Stimulated activated naive CD4-positive, alpha-beta T cell treated with Interleukin-2 at 50 U/mL for 16 hours (primary cell): ENCODE measurements around the gene SPOCK3.
"Not testable (repeated sequence)": the region's sequence is repeated elsewhere in the genome, so short reads cannot be mapped to it uniquely, and the experiment has no call there.

Experiments
- DNase-seq: peaks from one replicate; lab custom pipeline; 2025; lab: John Stamatoyannopoulos, UW

SPOCK3 gene

GRCh38 chr4:167035390-167035789 is 198.9 kb downstream of the SPOCK3 start:
- no peak for DNase-seq

GRCh38 chr4:167034983-167035382 is 199.3 kb downstream of the SPOCK3 start:
- DNase-seq, result no peak

GRCh38 chr4:167032871-167033270 is 201.4 kb downstream of the SPOCK3 start:
- no peak for DNase-seq

GRCh38 chr4:167031534-167032156 is 202.6 kb downstream of the SPOCK3 start:
- DNase-seq, result no peak

- no peak for DNase-seq
Measured at GRCh38 chr4:167028976-167029375, 205.3 kb downstream of the SPOCK3 start.

GRCh38 chr4:167025670-167026069 is 208.6 kb downstream of the SPOCK3 start:
- DNase-seq, result no peak

GRCh38 chr4:167023364-167023925 is 210.8 kb downstream of the SPOCK3 start:
- DNase-seq, result no peak

- DNase-seq, result peak; percentile 10
Measured at GRCh38 chr4:167021545-167022155, 212.6 kb downstream of the SPOCK3 start.

GRCh38 chr4:167020410-167020809 is 213.9 kb downstream of the SPOCK3 start:
- DNase-seq, result no peak

- DNase-seq, result no peak
Measured at GRCh38 chr4:167014944-167015343, 219.3 kb downstream of the SPOCK3 start.

- DNase-seq, result no peak
Measured at GRCh38 chr4:167003326-167003725, 231.0 kb downstream of the SPOCK3 start.

GRCh38 chr4:167000141-167000852 is 234.0 kb downstream of the SPOCK3 start:
- no peak for DNase-seq

GRCh38 chr4:166996216-166996615 is 238.1 kb downstream of the SPOCK3 start:
- no peak for DNase-seq

- no peak for DNase-seq
Measured at GRCh38 chr4:166994686-166995085, 239.6 kb downstream of the SPOCK3 start.

- DNase-seq, result no peak
Measured at GRCh38 chr4:166991006-166991561, 243.2 kb downstream of the SPOCK3 start.

- no peak for DNase-seq
Measured at GRCh38 chr4:166989886-166990285, 244.4 kb downstream of the SPOCK3 start.

GRCh38 chr4:166987026-166987425 is 247.3 kb downstream of the SPOCK3 start:
- no peak for DNase-seq

GRCh38 chr4:166981847-166982246 is 252.4 kb downstream of the SPOCK3 start:
- DNase-seq, result no peak

- no peak for DNase-seq
Measured at GRCh38 chr4:166980419-166980818, 253.9 kb downstream of the SPOCK3 start.

GRCh38 chr4:166977596-166977995 is 256.7 kb downstream of the SPOCK3 start:
- DNase-seq, result no peak

- DNase-seq, result no peak
Measured at GRCh38 chr4:166972071-166972470, 262.2 kb downstream of the SPOCK3 start.

GRCh38 chr4:166968219-166968618 is 266.1 kb downstream of the SPOCK3 start:
- not testable (repeated sequence) for DNase-seq

GRCh38 chr4:166965562-166965961 is 268.7 kb downstream of the SPOCK3 start:
- no peak for DNase-seq
